Mucosa of descending colon (tissue), 3 donors: ENCODE measurements around the gene ELMO1. TPM values are rescaled to one million over a fixed set of nuclear protein-coding genes. Genes with fewer than 3 reads are reported as not detected.

Experiments
- ATAC-seq: fragments of 200-7000 bp; cut with Tn5 transposase; one replicate; pipeline ENCODE4 v1.9.1; 2020; ENCODE audit warnings: mild to moderate bottlenecking, moderate library complexity
- DNase-seq, 3 donors: peaks; one replicate each; pipeline ENCODE4 v3.0.0-alpha.2; 2020
- H3K36me3 ChIP-seq: fragments of 200-600 bp; one replicate; pipeline ENCODE4 v1.8.0; 2021; ENCODE audit warnings: low read depth, mild to moderate bottlenecking
- H3K4me1 ChIP-seq: fragments of 200-600 bp; one replicate; pipeline ENCODE4 v1.8.0; 2021; ENCODE audit warnings: low read depth, mild to moderate bottlenecking
- H3K4me3 ChIP-seq: fragments of 200-600 bp; one replicate; pipeline ENCODE4 v1.8.0; 2021; ENCODE audit warnings: mild to moderate bottlenecking
- H3K9me3 ChIP-seq: fragments of 200-600 bp; one replicate; pipeline ENCODE4 v1.8.0; 2021; ENCODE audit warnings: mild to moderate bottlenecking
- intact Hi-C, 2 donors: fragments of 100-400 bp; cut with DNase I in 1 of 2; cut with micrococcal nuclease in 1 of 2; formaldehyde crosslinking; loops; one replicate each; pipeline versions ENCODE4 v1.11.0 to v1.11.1; 2022; cut with DNase I, micrococcal nuclease
- total RNA-seq, 3 donors: library from RNA; stranded (reverse); fragmentation: NEBNext Ultra II Directional in 2 of 3; extraction: Animal tissue kit (Norgen Biotek cat#: 25700) in 2 of 3; gene quantifications; one replicate each; pipeline versions ENCODE4 v1.2.1 to v1.2.4, GENCODE V29; 2021 to 2023
- TF ChIP-seq, protein P1 (sequence below): fragments of 200-600 bp; IDR thresholded peaks from one replicate; pipeline ENCODE4 v1.8.0; 2022; ENCODE audit warnings: antibody characterized with exemption, mild to moderate bottlenecking
- donor health status: DM: no; HTN: no; CAD: no; lungs with moderate emphysema.
- donor health status: DM: no; HTN: no; CAD: no.
- donor health status: DM: no; HTN: yes; CAD: no.

ELMO1 gene
- total RNA-seq, 3 donors from 2014 or later = 9.7 to 27.2 (median 18.2) TPM

DNA sequence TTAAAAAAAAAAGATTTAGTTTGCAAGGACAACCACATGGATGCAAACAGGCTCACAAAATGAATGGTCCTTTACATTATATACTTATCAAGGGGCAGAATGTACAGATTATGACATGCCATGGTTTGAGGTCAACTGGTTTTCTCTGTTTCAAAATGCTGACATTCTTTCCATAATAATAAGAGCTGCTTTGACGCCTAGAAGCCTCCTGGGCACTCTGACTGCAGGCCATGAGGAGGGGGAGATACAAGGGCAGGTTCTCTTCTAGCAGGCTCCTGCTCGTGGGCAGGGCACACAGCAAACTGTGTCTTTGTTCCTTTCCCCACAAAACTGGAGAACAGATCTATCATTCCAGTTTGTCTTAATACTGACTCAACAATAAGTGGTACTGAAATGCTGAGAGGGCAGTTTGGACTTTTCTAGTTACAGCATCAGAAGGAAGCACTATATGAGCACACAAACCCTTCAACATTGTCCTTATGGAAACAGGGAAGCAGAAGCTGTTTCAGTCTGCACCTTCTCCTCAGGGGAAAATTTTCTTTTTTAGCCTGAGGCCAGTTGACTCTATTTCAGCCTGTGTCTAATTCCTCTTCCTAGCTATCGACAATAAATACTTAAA, 409.4 kb downstream of the ELMO1 start:
- H3K4me1 ChIP-seq = no peaks in the 10 kb centered on the region
- no peaks in the 10 kb centered on the region for H3K36me3 ChIP-seq
- ATAC-seq = no peak
- no peak overlapping the region for H3K4me3 ChIP-seq
- DNase-seq = no peak
- peaks cover 8% of the 10 kb centered on the region for H3K9me3 ChIP-seq
- TF ChIP-seq, protein P1, sequence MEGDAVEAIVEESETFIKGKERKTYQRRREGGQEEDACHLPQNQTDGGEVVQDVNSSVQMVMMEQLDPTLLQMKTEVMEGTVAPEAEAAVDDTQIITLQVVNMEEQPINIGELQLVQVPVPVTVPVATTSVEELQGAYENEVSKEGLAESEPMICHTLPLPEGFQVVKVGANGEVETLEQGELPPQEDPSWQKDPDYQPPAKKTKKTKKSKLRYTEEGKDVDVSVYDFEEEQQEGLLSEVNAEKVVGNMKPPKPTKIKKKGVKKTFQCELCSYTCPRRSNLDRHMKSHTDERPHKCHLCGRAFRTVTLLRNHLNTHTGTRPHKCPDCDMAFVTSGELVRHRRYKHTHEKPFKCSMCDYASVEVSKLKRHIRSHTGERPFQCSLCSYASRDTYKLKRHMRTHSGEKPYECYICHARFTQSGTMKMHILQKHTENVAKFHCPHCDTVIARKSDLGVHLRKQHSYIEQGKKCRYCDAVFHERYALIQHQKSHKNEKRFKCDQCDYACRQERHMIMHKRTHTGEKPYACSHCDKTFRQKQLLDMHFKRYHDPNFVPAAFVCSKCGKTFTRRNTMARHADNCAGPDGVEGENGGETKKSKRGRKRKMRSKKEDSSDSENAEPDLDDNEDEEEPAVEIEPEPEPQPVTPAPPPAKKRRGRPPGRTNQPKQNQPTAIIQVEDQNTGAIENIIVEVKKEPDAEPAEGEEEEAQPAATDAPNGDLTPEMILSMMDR = no peak
- intact Hi-C loops = no loop called here

DNA sequence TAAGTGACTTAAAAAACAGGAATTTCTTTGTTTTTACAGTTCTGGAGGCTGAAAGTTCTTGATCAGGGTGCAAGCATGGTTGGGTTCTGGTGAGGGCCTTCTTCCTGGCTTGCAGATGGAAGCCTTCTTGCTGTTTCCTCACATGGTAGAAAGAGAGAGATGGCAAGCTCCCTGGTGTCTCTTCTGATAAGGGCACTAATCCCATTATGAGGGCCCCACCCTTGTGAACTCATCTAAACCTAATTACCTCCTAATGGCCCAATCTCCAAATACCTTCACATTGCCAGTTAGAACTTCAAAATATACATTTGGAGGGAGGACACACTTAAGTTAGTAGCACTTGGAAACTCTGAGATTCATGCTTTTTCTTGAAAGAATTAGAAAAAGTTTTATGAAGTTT, 410.0 kb downstream of the ELMO1 start:
- Histone ChIP-seq H3K36me3 (no peaks in the 10 kb centered on the region), H3K9me3 (peaks cover 8% of the 10 kb centered on the region), H3K4me3 (no peak overlapping the region), H3K4me1 (no peaks in the 10 kb centered on the region)
- TF ChIP-seq, protein P1 = no peak
- DNase-seq (no peak), ATAC-seq (no peak)
- intact Hi-C loops = no loop called here

DNA sequence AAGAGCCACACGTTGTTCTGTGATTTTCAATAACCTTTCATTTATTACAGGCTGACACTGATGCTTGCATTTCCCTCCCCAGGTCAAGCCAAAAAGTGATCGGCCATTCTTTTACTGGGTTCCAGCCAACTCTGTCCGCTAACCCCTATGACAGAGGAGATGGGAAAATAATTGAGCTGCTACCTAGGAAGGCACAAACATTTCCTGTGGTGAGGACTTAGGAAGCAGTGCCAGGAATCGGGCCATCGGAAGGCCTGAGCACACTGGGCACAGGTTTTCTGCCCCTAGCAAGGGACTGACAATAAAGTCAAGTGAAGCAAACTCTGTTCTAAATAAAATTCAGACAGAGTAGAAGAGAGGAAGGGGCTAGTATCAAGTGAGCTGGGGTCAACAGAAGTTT, 411.4 kb downstream of the ELMO1 start:
- no peak overlapping the region for H3K4me3 ChIP-seq
- TF ChIP-seq, protein P1 = no peak
- peaks cover 8% of the 10 kb centered on the region for H3K9me3 ChIP-seq
- H3K4me1 ChIP-seq = no peaks in the 10 kb centered on the region
- DNase-seq (no peak), ATAC-seq (no peak)
- no peaks in the 10 kb centered on the region for H3K36me3 ChIP-seq
- intact Hi-C loops = no loop called here

DNA sequence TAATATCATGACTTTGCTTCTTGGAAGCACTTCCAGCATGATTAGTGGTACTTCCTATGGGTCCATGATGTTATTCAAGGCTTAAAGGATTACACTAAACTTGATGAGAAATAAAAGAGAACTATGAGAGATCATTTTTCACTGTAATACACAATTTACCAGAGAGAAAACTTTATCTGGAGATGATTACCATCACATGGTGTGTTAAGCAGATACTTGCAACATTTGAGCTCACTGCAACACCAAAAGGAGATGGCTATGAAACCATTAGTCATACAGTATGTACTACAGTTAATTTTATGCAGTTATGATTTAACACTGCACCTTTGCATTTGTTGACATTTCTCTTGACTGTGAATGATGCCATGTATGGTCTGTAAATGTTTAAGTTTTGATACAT, 413.0 kb downstream of the ELMO1 start:
- intact Hi-C loops = no loop called here
- H3K9me3 ChIP-seq = peaks cover 8% of the 10 kb centered on the region
- H3K4me3 ChIP-seq = no peak overlapping the region
- TF ChIP-seq, protein P1 = no peak
- H3K36me3 ChIP-seq = no peaks in the 10 kb centered on the region
- DNase-seq (no peak), ATAC-seq (no peak)
- no peaks in the 10 kb centered on the region for H3K4me1 ChIP-seq

DNA sequence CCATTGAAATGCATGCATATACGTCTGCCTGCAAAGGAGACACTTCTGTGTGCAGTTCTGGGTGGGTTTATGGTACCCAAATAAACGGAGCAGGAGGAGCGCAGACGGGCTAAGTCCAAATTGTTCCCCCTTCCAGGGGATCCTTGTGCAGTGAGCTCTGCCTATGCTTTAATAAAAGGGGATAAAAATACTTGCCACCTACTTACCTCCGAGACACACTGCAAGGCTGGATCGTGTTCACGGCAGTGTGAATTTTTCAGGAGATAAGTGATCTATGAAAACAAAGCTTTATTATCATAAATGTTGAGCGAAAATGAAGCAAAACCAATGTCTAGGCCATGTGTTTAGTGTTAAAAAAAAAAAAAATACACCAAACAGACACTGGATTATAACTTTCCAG, 415.5 kb downstream of the ELMO1 start:
- intact Hi-C loops = no loop called here

More for the DNA sequence above, 415.5 kb downstream of the ELMO1 start:
- no peaks in the 10 kb centered on the region for H3K4me1 ChIP-seq
- DNase-seq (no peak), ATAC-seq (no peak)
- H3K36me3 ChIP-seq = no peaks in the 10 kb centered on the region
- TF ChIP-seq, protein P1 = no peak
- no peak overlapping the region for H3K4me3 ChIP-seq
- peaks cover under 1% of the 10 kb centered on the region for H3K9me3 ChIP-seq
